NCI-H82 treated with DMSO at 0.1 percent for 48 hours (cell line): Measurements from ENCODE around the gene SHROOM2.

Experiments
- DNase-seq: peaks from one replicate; lab custom pipeline; 2025; ENCODE audit not compliant: unreplicated experiment; lab: John Stamatoyannopoulos, UW

The SHROOM2 gene

DNA sequence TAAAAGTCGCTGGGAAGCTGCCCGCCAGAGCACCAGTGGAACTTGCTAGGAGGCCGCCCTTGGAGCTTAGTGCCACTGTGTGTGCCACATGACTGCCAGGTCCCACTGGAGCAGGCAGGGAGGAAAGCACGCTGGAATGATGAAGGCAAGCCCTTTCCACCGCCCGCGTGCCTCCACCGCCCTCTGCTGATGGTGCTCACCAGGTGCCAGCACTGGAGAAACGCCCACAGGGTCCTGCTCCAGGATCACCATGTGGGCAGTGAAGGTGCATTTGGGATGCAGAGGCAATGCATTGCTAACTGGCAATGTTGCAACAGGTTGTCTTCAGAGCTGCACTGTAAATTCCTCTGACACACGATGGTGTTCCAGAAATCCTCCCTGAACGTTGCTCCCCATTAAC lies 76.3 kb downstream of the SHROOM2 start:
- no peak for DNase-seq

GRCh38 chrX:9862953-9863352 lies 76.7 kb downstream of the SHROOM2 start:
- no peak for DNase-seq

GRCh38 chrX:9864011-9864410 lies 77.8 kb downstream of the SHROOM2 start:
- no peak for DNase-seq

- no peak for DNase-seq
These were observed 79.7 kb downstream of the SHROOM2 start for GRCh38 chrX:9865804-9866472.

DNA sequence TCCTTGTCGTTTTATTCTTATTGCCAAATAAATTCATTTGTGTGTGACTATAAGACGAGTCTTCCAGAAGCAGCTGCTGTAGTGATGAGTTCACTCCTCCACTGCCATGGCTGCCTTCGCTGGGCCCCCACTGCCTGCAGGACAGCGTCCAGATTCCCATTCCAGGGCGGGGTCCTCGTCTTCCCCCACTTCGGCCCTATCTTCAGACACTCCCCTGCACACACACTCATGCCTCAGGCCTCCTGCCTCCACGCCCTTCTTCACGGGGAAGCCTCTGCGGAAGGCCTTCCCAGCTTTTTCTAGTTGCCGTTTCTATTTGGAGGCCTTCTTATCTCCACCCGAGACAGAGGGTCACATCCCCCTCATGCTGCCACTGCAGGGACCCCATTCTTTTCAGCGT lies 80.4 kb downstream of the SHROOM2 start:
- no peak for DNase-seq

GRCh38 chrX:9867226-9867625 lies 81.0 kb downstream of the SHROOM2 start:
- DNase-seq: no peak

- DNase-seq: no peak
These were observed 81.5 kb downstream of the SHROOM2 start for GRCh38 chrX:9867753-9868152.

GRCh38 chrX:9871701-9872268 lies 85.6 kb downstream of the SHROOM2 start:
- no peak for DNase-seq

GRCh38 chrX:9873360-9873759 lies 87.1 kb downstream of the SHROOM2 start:
- DNase-seq: no peak

GRCh38 chrX:9873952-9874351 lies 87.7 kb downstream of the SHROOM2 start:
- DNase-seq: peak; percentile 16

DNA sequence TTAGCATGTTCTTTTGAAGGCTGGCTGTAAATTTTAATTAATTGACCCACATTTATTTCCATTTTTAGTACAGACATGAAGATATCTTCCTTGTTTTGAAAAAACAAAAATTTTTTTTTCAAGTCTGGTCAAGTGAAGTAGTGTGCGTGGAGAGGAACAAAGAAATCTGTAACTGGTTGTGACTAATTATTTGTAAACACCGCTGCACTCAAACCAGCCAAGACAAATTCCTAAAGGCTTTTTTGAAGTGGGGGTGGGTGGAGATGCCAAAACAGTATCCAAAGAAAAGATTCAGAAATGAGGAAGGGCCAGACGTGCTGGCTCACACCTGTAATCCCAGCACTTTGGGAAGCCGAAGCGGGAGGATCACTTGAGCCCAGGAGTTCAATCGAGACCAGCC lies 88.3 kb downstream of the SHROOM2 start:
- DNase-seq: no peak

- DNase-seq: peak; percentile 83
These were observed 89.6 kb downstream of the SHROOM2 start for GRCh38 chrX:9875801-9876200.

GRCh38 chrX:9876201-9876600 lies 90.0 kb downstream of the SHROOM2 start:
- DNase-seq: peak; percentile 47

- peak; percentile 83 for DNase-seq
These were observed 92.1 kb downstream of the SHROOM2 start for GRCh38 chrX:9878146-9878820.

DNA sequence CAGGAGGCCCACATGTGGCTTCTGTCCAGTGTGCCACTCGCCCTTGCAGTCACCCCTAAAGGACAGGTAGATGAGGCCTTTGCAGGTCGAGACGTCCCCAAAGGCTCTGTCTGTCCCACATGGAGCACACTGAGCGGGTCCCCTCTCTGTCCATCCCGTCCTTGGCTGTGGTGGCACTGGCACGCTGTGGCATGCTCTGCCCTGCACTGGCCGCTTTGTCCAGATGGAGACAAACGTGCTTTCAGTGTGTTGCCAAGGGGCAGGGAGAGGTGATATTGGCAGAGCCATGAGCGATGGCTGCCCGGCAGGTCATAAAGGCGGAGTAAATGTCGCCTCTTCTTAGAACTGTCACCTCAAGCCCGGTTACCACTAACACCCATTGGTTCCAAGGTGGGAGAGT lies 94.0 kb downstream of the SHROOM2 start:
- DNase-seq: no peak

DNA sequence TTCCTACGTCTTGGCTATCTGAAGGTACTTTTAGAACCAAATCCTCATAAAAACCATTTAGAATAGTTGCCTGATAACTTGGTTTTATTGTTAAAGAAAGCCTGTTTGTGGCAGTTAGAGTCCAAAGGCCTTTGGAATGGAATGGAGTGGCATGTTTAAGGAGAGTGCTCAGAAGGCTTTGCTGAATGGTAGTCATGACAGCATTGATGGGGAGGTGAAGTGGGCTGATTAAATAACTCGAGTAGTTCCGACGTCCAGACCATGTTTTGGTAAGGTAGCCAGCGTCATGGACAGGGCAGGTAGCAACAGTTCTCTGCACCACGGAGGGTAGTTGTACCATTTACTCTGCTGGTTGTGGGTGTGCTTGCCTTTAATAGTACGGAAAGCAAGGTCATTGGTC lies 94.6 kb downstream of the SHROOM2 start:
- no peak for DNase-seq

DNA sequence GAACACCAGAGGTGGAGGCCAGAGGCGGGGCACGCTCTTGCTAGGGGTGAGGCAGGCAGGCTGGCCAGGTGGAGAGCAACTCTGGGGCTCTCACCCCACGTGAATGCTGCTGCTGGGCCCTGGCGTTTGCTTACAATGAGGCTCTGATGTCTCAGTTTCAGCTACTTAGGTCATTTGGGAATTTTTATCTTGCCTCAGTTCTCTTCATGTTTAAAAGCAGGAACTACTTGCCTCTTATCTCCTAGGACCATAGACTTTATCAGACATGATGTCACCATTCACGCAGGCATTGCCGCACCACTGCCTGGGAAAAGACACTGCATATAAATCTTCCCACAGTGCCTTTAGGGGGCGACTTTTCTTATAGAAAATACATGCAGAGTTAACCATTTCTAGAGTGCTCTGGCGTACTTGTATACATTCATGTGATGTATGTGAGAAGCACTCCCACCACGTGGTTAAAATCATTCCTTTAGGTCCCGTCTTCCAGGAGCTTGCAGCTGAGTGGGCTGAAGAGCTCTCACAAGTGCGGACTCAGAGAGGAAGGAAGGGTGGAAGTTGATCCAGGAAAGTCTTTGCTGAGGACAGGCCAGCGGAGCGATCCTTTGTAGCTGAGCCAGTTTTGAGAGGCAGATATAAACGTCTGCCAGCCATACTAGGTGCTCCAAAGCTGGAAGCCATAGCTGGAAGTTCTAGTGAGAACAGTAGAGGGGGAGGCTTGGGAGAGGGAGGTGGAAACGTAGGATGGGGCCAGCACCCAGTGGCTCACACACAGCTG lies 96.6 kb downstream of the SHROOM2 start:
- DNase-seq: no peak

DNA sequence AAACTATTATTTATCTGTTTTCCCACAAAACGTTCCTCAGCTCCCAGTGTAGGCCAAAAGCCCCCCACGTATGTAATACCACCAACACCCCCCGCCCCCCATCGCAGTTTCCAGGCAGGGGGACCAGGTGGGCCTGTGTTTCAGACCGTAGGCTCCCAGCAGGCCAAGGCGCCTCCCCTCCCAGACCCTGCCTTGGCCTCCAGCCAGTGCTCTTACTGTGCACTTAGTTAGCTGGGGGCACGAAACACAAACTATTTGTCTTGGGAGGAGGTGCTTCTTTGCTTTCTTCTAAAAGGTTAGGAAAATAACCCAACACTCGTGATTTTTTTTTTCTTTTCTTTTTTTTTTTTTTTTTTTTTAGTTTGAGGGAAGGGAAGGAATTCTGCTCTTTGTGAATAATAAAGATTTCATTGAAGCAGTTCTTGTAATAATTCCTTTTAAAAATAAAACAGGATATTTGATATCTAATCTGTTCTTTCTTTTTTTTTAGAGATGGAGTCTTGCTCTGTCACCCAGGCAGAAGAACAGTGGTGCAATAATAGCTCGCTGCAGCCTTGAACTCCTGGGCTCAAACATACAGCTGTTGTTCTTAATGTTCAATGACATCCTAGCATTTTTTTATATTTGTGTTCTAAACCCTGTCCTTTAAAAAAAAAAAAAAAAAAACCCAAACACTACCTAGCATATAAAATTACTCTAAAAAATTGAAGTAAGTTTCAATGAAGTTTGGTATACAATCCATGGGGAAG lies 98.0 kb downstream of the SHROOM2 start:
- no peak for DNase-seq

- peak; percentile 13 for DNase-seq
These were observed 98.9 kb downstream of the SHROOM2 start for GRCh38 chrX:9885150-9885549.

- no peak for DNase-seq
These were observed 101.5 kb downstream of the SHROOM2 start for GRCh38 chrX:9887659-9888297.
